Trophoblast cell (in vitro differentiated cells and primary cell): ENCODE data around the gene PYDC1.

Source experiments
- DNase-seq, 2 donors: peaks; one replicate each; pipeline ENCODE4 v3.0.0-alpha.2; 2016
- H2AFZ ChIP-seq: 2 replicates; pipeline ENCODE4 v1.6.1; 2013; ENCODE audit warnings: low read length, moderate library complexity, mild to moderate bottlenecking; ENCODE audit not compliant: insufficient read depth, poor library complexity
- H2AK5ac ChIP-seq: 2 replicates; pipeline ENCODE4 v1.6.1; 2013; ENCODE audit warnings: mild to moderate bottlenecking, low read length
- H2BK120ac ChIP-seq: 2 replicates; pipeline ENCODE4 v1.6.1; 2013; ENCODE audit warnings: low read length, mild to moderate bottlenecking, moderate library complexity; ENCODE audit not compliant: insufficient read depth, poor library complexity
- H2BK12ac ChIP-seq: 2 replicates; pipeline ENCODE4 v1.6.1; 2013; ENCODE audit warnings: mild to moderate bottlenecking, low read length, moderate library complexity
- H2BK5ac ChIP-seq: 2 replicates; pipeline ENCODE4 v1.6.1; 2013; ENCODE audit warnings: low read length, low read depth, moderate library complexity, mild to moderate bottlenecking; ENCODE audit not compliant: poor library complexity
- H3K14ac ChIP-seq: 2 replicates; pipeline ENCODE4 v1.6.1; 2013; ENCODE audit warnings: mild to moderate bottlenecking, low read length
- H3K18ac ChIP-seq: 2 replicates; pipeline ENCODE4 v1.6.1; 2013; ENCODE audit warnings: mild to moderate bottlenecking, low read length
- H3K23ac ChIP-seq: 2 replicates; pipeline ENCODE4 v1.6.1; 2013; ENCODE audit warnings: low read length
- H3K27ac ChIP-seq: 2 replicates; pipeline ENCODE4 v1.5.1; 2013; ENCODE audit warnings: low read depth, mild to moderate bottlenecking, inconsistent platforms, low read length, moderate library complexity
- H3K27me3 ChIP-seq: 2 replicates; pipeline ENCODE4 v1.6.1; 2013; ENCODE audit warnings: inconsistent platforms, mild to moderate bottlenecking, low read length, moderate library complexity; ENCODE audit not compliant: insufficient read depth
- H3K36me3 ChIP-seq, 2 experiments: 1 replicate in 1 of 2; 2 replicates in 1 of 2; pipeline ENCODE4 v1.6.1; 2013; ENCODE audit warnings: low read length in 2 of 2, mild to moderate bottlenecking in 2 of 2, moderate library complexity in 1 of 2; ENCODE audit not compliant: insufficient read depth in 2 of 2, control insufficient read depth in 1 of 2
- H3K4ac ChIP-seq: 2 replicates; pipeline ENCODE4 v1.6.1; 2013; ENCODE audit warnings: low read depth, mild to moderate bottlenecking, low read length, moderate library complexity
- H3K4me1 ChIP-seq, 2 experiments: 1 replicate in 1 of 2; 2 replicates in 1 of 2; pipeline ENCODE4 v1.6.1; 2013; ENCODE audit warnings: low read length in 2 of 2, mild to moderate bottlenecking in 2 of 2, moderate library complexity in 1 of 2; ENCODE audit not compliant: insufficient read depth in 2 of 2, control insufficient read depth in 1 of 2
- H3K4me2 ChIP-seq: 2 replicates; pipeline ENCODE4 v1.6.1; 2013; ENCODE audit warnings: inconsistent platforms, mild to moderate bottlenecking, low read length, moderate library complexity
- H3K4me3 ChIP-seq: 2 replicates; pipeline ENCODE4 v1.5.1; 2013; ENCODE audit warnings: mild to moderate bottlenecking, low read depth, low read length, inconsistent platforms
- H3K79me1 ChIP-seq: one replicate; pipeline ENCODE4 v1.6.1; 2013; ENCODE audit warnings: low read length
- H3K79me2 ChIP-seq: 2 replicates; pipeline ENCODE4 v1.6.1; 2013; ENCODE audit warnings: low read length, mild to moderate bottlenecking; ENCODE audit not compliant: control insufficient read depth, insufficient read depth, poor library complexity
- H3K9ac ChIP-seq: 2 replicates; pipeline ENCODE4 v1.6.1; 2013; ENCODE audit warnings: mild to moderate bottlenecking, low read length
- H3K9me3 ChIP-seq: 2 replicates; pipeline ENCODE4 v1.6.1; 2013; ENCODE audit warnings: low read depth, mild to moderate bottlenecking, control low read depth, inconsistent platforms, low read length; ENCODE audit not compliant: insufficient read depth
- H4K12ac ChIP-seq: 2 replicates; pipeline ENCODE4 v1.6.1; 2013; ENCODE audit warnings: low read depth, mild to moderate bottlenecking, low read length, moderate library complexity
- H4K8ac ChIP-seq: 2 replicates; pipeline ENCODE4 v1.6.1; 2013; ENCODE audit warnings: low read depth, mild to moderate bottlenecking, low read length, moderate library complexity
- H4K91ac ChIP-seq: one replicate; pipeline ENCODE4 v1.6.1; 2013; ENCODE audit warnings: low read depth, mild to moderate bottlenecking, low read length, moderate library complexity
- WGBS: extraction: QIAGEN DNeasy Blood & Tissue Kit; methylation state at CpG from one replicate; pipeline ENCODE4 v1.1.7; 2013; ENCODE audit warnings: missing lambda C conversion rate; ENCODE audit not compliant: insufficient read length, insufficient coverage; ENCODE audit errors: extremely low coverage; 5-methylcytosine and 5-hydroxymethylcytosine counted together

The PYDC1 gene

GRCh38 chr16:31182391-31182790, 34.5 kb downstream of the PYDC1 start:
- Histone ChIP-seq H4K8ac (no peak overlapping the region), H3K18ac (no peak overlapping the region), H2AK5ac (no peak overlapping the region), H3K27me3 (no peaks in the 10 kb centered on the region), H3K79me2 (peaks cover 32% of the 10 kb centered on the region), H3K9me3 (no peaks in the 10 kb centered on the region), H4K12ac (no peak overlapping the region), H3K4ac (peak overlapping the region; percentile 98), H2BK12ac (no peak overlapping the region), H4K91ac (no peak overlapping the region), H3K27ac (no peak overlapping the region), H3K79me1 (peaks cover 13% of the 10 kb centered on the region), H3K36me3 (peaks cover 34 to 47% of the 10 kb centered on the region in 2 experiments), H2BK5ac (no peak overlapping the region), H3K4me1 (peaks cover 3 to 4% of the 10 kb centered on the region in 2 experiments), H3K23ac (no peak overlapping the region), H3K9ac (no peak overlapping the region), H2BK120ac (no peak overlapping the region), H3K4me3 (no peak overlapping the region), H3K14ac (no peak overlapping the region), H3K4me2 (peak overlapping the region; percentile 96), H2AFZ (no peak overlapping the region)
- no CpG with 5 or more reads among the region's 7 CpGs for WGBS
- DNase-seq = no peak

DNA sequence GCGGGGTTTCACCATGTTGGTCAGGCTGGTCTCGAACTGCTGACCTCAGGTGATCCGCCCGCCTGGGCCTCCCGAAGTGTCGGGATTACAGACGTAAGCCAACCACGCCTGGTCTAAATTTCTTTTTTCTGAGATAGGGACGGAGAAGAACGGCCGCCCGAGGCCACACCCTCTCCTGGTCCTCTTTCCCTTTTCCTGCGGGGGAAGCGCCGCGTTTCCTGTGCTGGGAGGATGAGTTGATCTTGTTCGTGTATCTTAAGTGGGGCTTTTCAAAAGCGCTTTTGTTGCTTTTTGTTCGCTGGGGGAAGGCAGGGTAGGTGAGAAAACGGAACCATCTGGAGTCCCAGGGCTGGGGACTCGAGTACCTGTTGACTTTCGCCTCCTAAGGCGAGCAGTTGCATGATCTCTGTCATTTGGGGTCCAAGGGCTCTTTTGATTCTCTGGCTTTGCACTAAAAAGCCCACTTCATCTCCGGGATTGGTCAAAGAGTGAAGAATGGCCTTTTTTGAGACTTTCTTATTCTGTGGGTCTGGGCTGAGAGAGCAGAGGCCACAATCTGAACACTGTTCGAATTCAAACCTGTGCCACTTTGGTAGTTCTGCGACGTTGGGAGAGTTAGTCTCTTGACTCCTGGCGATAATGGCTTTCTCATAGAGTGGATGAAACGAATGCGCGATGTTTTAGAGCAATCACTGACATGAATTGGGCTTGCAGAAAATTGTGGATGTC, 35.7 kb downstream of the PYDC1 start:
- peak; percentile 42 to 53 for DNase-seq
- H4K8ac ChIP-seq = no peak overlapping the region
- peak overlapping the region; percentile 74 for H3K9ac ChIP-seq
- peak overlapping the region; percentile 96 for H3K4me2 ChIP-seq
- peak overlapping the region; percentile 92 for H3K4me3 ChIP-seq
- H3K4me1 ChIP-seq = peaks cover 3 to 4% of the 10 kb centered on the region in 2 experiments
- H3K9me3 ChIP-seq = no peaks in the 10 kb centered on the region
- no peaks in the 10 kb centered on the region for H3K27me3 ChIP-seq
- H2BK5ac ChIP-seq = no peak overlapping the region
- peak overlapping the region; percentile 30 for H2AK5ac ChIP-seq
- no peak overlapping the region for H3K14ac ChIP-seq
- no peak overlapping the region for H2AFZ ChIP-seq
- H3K79me2 ChIP-seq = peaks cover 32% of the 10 kb centered on the region
- no peak overlapping the region for H4K12ac ChIP-seq
- peaks cover 30 to 36% of the 10 kb centered on the region in 2 experiments for H3K36me3 ChIP-seq
- no CpG with 5 or more reads among the region's 31 CpGs for WGBS
- no peak overlapping the region for H3K23ac ChIP-seq
- no peak overlapping the region for H4K91ac ChIP-seq
- H3K4ac ChIP-seq = peak overlapping the region; percentile 98
- H3K18ac ChIP-seq = no peak overlapping the region
- no peak overlapping the region for H2BK12ac ChIP-seq
- H2BK120ac ChIP-seq = no peak overlapping the region
- H3K27ac ChIP-seq = no peak overlapping the region
- H3K79me1 ChIP-seq = peaks cover 13% of the 10 kb centered on the region

- H3K14ac ChIP-seq = peak within 1 kb of the TSS; percentile 93
- H3K4me2 ChIP-seq = peak within 1 kb of the TSS; percentile 96
- H3K9ac ChIP-seq = peak within 1 kb of the TSS; percentile 88
- H3K79me2 ChIP-seq = peaks cover 32% of the 10 kb centered on the region
- peak within 1 kb of the TSS; percentile 94 for H2AK5ac ChIP-seq
- H3K79me1 ChIP-seq = peaks cover 13% of the 10 kb centered on the region
- H3K4me1 ChIP-seq = peaks cover 3 to 4% of the 10 kb centered on the region in 2 experiments
- H2BK120ac ChIP-seq = peak within 1 kb of the TSS; percentile 90
- peaks cover 23 to 26% of the 10 kb centered on the region in 2 experiments for H3K36me3 ChIP-seq
- no CpG with 5 or more reads among the region's 69 CpGs for WGBS
- H2AFZ ChIP-seq = peak within 1 kb of the TSS; percentile 75
- H3K27ac ChIP-seq = peak within 1 kb of the TSS; percentile 85
- no peaks in the 10 kb centered on the region for H3K9me3 ChIP-seq
- H3K4ac ChIP-seq = peak within 1 kb of the TSS; percentile 98
- H4K91ac ChIP-seq = peak within 1 kb of the TSS; percentile 93
- H4K8ac ChIP-seq = peak within 1 kb of the TSS; percentile 92
- peak; percentile 84 to 96 for DNase-seq
- peak within 1 kb of the TSS; percentile 93 for H4K12ac ChIP-seq
- H3K4me3 ChIP-seq = peak within 1 kb of the TSS; percentile 92
- peak within 1 kb of the TSS; percentile 70 for H2BK12ac ChIP-seq
- H3K18ac ChIP-seq = peak within 1 kb of the TSS; percentile 97
- H2BK5ac ChIP-seq = peak within 1 kb of the TSS; percentile 88
- H3K23ac ChIP-seq = no peak within 1 kb of the TSS
- H3K27me3 ChIP-seq = no peaks in the 10 kb centered on the region
Measured at GRCh38 chr16:31179747-31180459, 37.0 kb downstream of the PYDC1 start, which contains the start of gene FUS. FUS (plus strand) TSS chr16:31180139; CDS start chr16:31180215, 76 bp downstream.

DNA sequence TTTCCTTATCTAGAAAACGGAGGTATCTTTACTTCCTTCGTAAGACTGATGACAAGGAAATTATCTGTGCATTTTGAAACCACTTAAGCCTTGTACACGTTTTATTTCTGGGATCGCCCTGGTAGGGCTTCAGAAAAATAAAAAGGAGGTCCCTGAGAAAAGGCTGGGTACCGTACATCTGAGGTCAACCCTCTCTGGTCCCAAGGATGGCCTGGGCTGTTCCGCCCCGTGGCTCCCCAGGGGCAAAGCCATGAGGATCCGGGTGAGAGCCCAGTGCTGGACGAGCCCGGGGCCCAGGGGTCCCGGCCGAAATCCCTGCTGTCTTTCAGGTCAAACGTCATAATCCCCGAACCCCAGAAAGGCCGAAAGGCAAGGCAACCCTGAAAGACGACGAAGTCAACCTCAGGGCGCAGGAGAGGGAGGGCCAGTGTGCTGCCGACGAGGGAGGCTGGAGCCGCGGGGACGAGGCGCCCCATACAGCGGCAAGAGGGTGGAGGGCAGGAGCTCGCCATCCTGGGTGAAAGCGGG, 37.7 kb downstream of the PYDC1 start:
- Histone ChIP-seq H2AFZ (peak overlapping the region; percentile 35), H2BK120ac (peak overlapping the region; percentile 7), H4K12ac (peak overlapping the region; percentile 26), H2AK5ac (no peak overlapping the region), H3K4me1 (peaks cover 3 to 4% of the 10 kb centered on the region in 2 experiments), H3K27ac (no peak overlapping the region), H4K8ac (peak overlapping the region; percentile 63), H3K4ac (peak overlapping the region; percentile 16), H2BK12ac (no peak overlapping the region), H3K9me3 (no peaks in the 10 kb centered on the region), H2BK5ac (peak overlapping the region; percentile 20), H3K4me2 (peak overlapping the region; percentile 82), H3K36me3 (peaks cover 18 to 21% of the 10 kb centered on the region in 2 experiments), H3K18ac (peak overlapping the region; percentile 74), H3K27me3 (no peaks in the 10 kb centered on the region), H3K23ac (no peak overlapping the region), H3K79me1 (peaks cover 13% of the 10 kb centered on the region), H4K91ac (peak overlapping the region; percentile 49), H3K9ac (peak overlapping the region; percentile 49), H3K79me2 (peaks cover 32% of the 10 kb centered on the region), H3K4me3 (peak overlapping the region; percentile 79), H3K14ac (peak overlapping the region; percentile 51)
- DNase-seq = no peak
- WGBS = no CpG with 5 or more reads among the region's 27 CpGs
